Loucy (cell line): ENCODE results near the gene NHEJ1.

Experiments used
- H2AFZ ChIP-seq: fragments of 200-600 bp; sonication (generic); 2 replicates; pipeline ENCODE4 v1.6.0; 2016; ENCODE audit warnings: antibody characterized with exemption, mild to moderate bottlenecking, low read length, moderate library complexity
- H3F3A ChIP-seq: fragments of 200-600 bp; 2 replicates; pipeline ENCODE4 v1.6.0; 2016; ENCODE audit warnings: antibody characterized with exemption, low read depth, mild to moderate bottlenecking
- H3K27me3 ChIP-seq: fragments of 200-600 bp; sonication (generic); 2 replicates; pipeline ENCODE4 v1.6.1; 2014; ENCODE audit warnings: low read length, mild to moderate bottlenecking; ENCODE audit not compliant: insufficient read depth, poor library complexity, severe bottlenecking
- H3K36me3 ChIP-seq: fragments of 200-600 bp; sonication (generic); 2 replicates; pipeline ENCODE4 v1.6.1; 2016; ENCODE audit warnings: low read length; ENCODE audit not compliant: insufficient read depth
- H3K4me1 ChIP-seq: fragments of 200-600 bp; sonication (generic); 2 replicates; pipeline ENCODE4 v1.5.1; 2014; ENCODE audit warnings: low read length, mild to moderate bottlenecking; ENCODE audit not compliant: insufficient read depth, poor library complexity, severe bottlenecking
- H3K4me2 ChIP-seq: fragments of 200-600 bp; sonication (generic); 2 replicates; pipeline ENCODE4 v1.6.0; 2014; ENCODE audit warnings: antibody characterized with exemption, low read length, low read depth, mild to moderate bottlenecking; ENCODE audit not compliant: poor library complexity, severe bottlenecking
- H3K4me3 ChIP-seq: fragments of 200-600 bp; sonication (generic); 2 replicates; pipeline ENCODE4 v1.5.1; 2014; ENCODE audit warnings: low read length, mild to moderate bottlenecking, mixed read lengths; ENCODE audit not compliant: poor library complexity, severe bottlenecking
- H3K79me2 ChIP-seq: fragments of 200-600 bp; sonication (generic); 2 replicates; pipeline ENCODE4 v1.6.1; 2014; ENCODE audit warnings: low read length; ENCODE audit not compliant: insufficient read depth
- H3K9ac ChIP-seq: fragments of 200-600 bp; sonication (generic); 2 replicates; pipeline ENCODE4 v1.6.0; 2014; ENCODE audit warnings: mild to moderate bottlenecking, low read depth, low read length, moderate library complexity; ENCODE audit not compliant: poor library complexity, severe bottlenecking
- H3K9me2 ChIP-seq: fragments of 200-600 bp; sonication (generic); replicated peaks from 2 replicates; pipeline ENCODE4 v1.6.1; 2016; ENCODE audit warnings: low read depth, low read length, mixed read lengths
- H3K9me3 ChIP-seq: fragments of 200-600 bp; sonication (generic); 2 replicates; pipeline ENCODE4 v1.6.1; 2014; ENCODE audit warnings: mild to moderate bottlenecking, antibody characterized with exemption, low read length, low read depth; ENCODE audit not compliant: insufficient read depth
- H4K20me1 ChIP-seq: fragments of 200-600 bp; sonication (generic); 2 replicates; pipeline ENCODE4 v1.6.0; 2014; ENCODE audit warnings: antibody characterized with exemption, low read length, mild to moderate bottlenecking; ENCODE audit not compliant: insufficient read depth, poor library complexity, severe bottlenecking
- EZH2phosphoT487 ChIP-seq: fragments of 200-600 bp; IDR thresholded peaks from 2 replicates; pipeline ENCODE4 v1.6.1; 2018; ENCODE audit warnings: antibody characterized with exemption, mild to moderate bottlenecking, moderate library complexity, borderline replicate concordance
- TF ChIP-seq, protein P1 (sequence below): fragments of 200-600 bp; sonication (generic); conservative IDR thresholded peaks from 2 replicates; pipeline ENCODE4 v1.5.1; 2014; ENCODE audit warnings: mild to moderate bottlenecking, antibody characterized with exemption, low read length

Gene NHEJ1

GRCh38 chr2:219133976-219134375, 26.6 kb downstream of the NHEJ1 start:
- Histone ChIP-seq H3K4me1 (no peaks in the 10 kb centered on the region), H3K9ac (no peak overlapping the region), H3K4me3 (no peak overlapping the region), H3K27me3 (no peaks in the 10 kb centered on the region), H3F3A (no peaks in the 10 kb centered on the region), H4K20me1 (no peaks in the 10 kb centered on the region), H3K79me2 (no peaks in the 10 kb centered on the region), H2AFZ (no peak overlapping the region), H3K9me2 (no peaks in the 10 kb centered on the region), H3K36me3 (no peaks in the 10 kb centered on the region), H3K4me2 (no peak overlapping the region), H3K9me3 (no peaks in the 10 kb centered on the region)
- TF ChIP-seq, protein P1, sequence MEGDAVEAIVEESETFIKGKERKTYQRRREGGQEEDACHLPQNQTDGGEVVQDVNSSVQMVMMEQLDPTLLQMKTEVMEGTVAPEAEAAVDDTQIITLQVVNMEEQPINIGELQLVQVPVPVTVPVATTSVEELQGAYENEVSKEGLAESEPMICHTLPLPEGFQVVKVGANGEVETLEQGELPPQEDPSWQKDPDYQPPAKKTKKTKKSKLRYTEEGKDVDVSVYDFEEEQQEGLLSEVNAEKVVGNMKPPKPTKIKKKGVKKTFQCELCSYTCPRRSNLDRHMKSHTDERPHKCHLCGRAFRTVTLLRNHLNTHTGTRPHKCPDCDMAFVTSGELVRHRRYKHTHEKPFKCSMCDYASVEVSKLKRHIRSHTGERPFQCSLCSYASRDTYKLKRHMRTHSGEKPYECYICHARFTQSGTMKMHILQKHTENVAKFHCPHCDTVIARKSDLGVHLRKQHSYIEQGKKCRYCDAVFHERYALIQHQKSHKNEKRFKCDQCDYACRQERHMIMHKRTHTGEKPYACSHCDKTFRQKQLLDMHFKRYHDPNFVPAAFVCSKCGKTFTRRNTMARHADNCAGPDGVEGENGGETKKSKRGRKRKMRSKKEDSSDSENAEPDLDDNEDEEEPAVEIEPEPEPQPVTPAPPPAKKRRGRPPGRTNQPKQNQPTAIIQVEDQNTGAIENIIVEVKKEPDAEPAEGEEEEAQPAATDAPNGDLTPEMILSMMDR, result no peak
- no peak for TF ChIP-seq EZH2phosphoT487

GRCh38 chr2:219131744-219132143, 28.9 kb downstream of the NHEJ1 start:
- no peaks in the 10 kb centered on the region for H4K20me1 ChIP-seq
- no peak for TF ChIP-seq EZH2phosphoT487
- TF ChIP-seq, protein P1, result no peak
- H3K9me2 ChIP-seq, result no peaks in the 10 kb centered on the region
- no peaks in the 10 kb centered on the region for H3K36me3 ChIP-seq
- H3K9me3 ChIP-seq, result no peaks in the 10 kb centered on the region
- no peak overlapping the region for H3K4me2 ChIP-seq
- no peaks in the 10 kb centered on the region for H3F3A ChIP-seq
- no peak overlapping the region for H3K4me3 ChIP-seq
- peaks cover 4% of the 10 kb centered on the region for H3K4me1 ChIP-seq
- H3K79me2 ChIP-seq, result no peaks in the 10 kb centered on the region
- H2AFZ ChIP-seq, result no peak overlapping the region
- H3K27me3 ChIP-seq, result no peaks in the 10 kb centered on the region
- no peak overlapping the region for H3K9ac ChIP-seq

GRCh38 chr2:219131327-219131726, 29.3 kb downstream of the NHEJ1 start:
- H3K79me2 ChIP-seq, result no peaks in the 10 kb centered on the region
- H3K4me3 ChIP-seq, result no peak overlapping the region
- no peaks in the 10 kb centered on the region for H3K36me3 ChIP-seq
- H3F3A ChIP-seq, result no peaks in the 10 kb centered on the region
- H3K9me2 ChIP-seq, result no peaks in the 10 kb centered on the region
- H3K9ac ChIP-seq, result no peak overlapping the region
- TF ChIP-seq, protein P1, result no peak
- TF ChIP-seq EZH2phosphoT487, result no peak
- H3K4me1 ChIP-seq, result peaks cover 4% of the 10 kb centered on the region
- H4K20me1 ChIP-seq, result no peaks in the 10 kb centered on the region
- no peak overlapping the region for H3K4me2 ChIP-seq
- no peak overlapping the region for H2AFZ ChIP-seq
- no peaks in the 10 kb centered on the region for H3K9me3 ChIP-seq
- no peaks in the 10 kb centered on the region for H3K27me3 ChIP-seq
